ENCODE results near the gene EXOC6B. TPM values are rescaled to one million over a fixed set of nuclear protein-coding genes. Genes with fewer than 3 reads are reported as not detected.

EXOC6B gene
- total RNA-seq, 1 donor from 2014 or later, result 46.1 TPM

DNA sequence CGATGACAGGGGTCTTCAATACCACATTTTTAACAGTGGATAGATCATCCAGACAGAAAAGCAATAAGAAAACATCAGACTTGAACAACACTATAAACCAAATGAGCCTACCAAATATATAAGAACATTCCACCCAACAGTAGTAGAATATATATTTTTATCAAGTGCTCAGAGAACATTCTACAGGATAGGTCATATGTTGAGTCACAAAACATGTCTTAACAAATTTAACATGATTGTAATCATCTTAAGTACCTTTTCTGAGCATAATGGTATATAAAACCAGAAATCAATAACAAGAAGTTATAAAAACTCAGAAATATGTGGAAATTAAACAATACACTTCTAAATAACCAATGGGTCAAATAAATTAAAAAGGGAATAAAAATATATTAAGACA is 484.2 kb downstream of the EXOC6B start:
- Mint-ChIP-seq H3K36me3 (peaks cover 17% of the 10 kb centered on the region), H3K9me3 (peaks cover 7% of the 10 kb centered on the region), H3K27ac (no peak overlapping the region), H3K4me3 (no peak overlapping the region), H3K27me3 (no peaks in the 10 kb centered on the region), H3K4me1 (ENCODE audit: unreplicated experiment) (peaks cover 3% of the 10 kb centered on the region)
- TF ChIP-seq, protein P1, sequence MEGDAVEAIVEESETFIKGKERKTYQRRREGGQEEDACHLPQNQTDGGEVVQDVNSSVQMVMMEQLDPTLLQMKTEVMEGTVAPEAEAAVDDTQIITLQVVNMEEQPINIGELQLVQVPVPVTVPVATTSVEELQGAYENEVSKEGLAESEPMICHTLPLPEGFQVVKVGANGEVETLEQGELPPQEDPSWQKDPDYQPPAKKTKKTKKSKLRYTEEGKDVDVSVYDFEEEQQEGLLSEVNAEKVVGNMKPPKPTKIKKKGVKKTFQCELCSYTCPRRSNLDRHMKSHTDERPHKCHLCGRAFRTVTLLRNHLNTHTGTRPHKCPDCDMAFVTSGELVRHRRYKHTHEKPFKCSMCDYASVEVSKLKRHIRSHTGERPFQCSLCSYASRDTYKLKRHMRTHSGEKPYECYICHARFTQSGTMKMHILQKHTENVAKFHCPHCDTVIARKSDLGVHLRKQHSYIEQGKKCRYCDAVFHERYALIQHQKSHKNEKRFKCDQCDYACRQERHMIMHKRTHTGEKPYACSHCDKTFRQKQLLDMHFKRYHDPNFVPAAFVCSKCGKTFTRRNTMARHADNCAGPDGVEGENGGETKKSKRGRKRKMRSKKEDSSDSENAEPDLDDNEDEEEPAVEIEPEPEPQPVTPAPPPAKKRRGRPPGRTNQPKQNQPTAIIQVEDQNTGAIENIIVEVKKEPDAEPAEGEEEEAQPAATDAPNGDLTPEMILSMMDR (conservative IDR thresholded peaks at IDR 0.05), result no peak
- DNase-seq (ENCODE audit: extremely low spot score, unreplicated experiment), result no peak

DNA sequence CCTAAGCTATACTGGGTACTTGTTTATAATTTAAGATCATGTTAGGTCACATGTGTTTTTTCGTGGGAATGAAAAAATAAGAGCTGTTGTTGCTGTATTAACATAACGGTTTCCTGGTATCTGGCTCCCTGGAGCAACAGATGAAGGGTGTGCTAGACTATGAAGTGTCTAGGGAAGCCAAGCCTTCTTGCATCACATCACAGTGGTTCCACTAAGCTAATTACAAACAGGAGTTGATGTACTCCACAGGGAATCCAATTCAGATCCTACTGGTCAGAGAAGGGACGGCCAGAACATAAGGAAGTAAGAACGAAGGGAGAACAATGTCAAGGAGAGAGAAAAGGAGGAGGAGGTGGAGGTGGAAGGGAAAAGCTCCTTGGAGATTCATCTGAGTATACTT is 485.2 kb downstream of the EXOC6B start:
- Mint-ChIP-seq H3K36me3 (peaks cover 17% of the 10 kb centered on the region), H3K4me1 (ENCODE audit: unreplicated experiment) (peaks cover 3% of the 10 kb centered on the region), H3K4me3 (no peak overlapping the region), H3K9me3 (peaks cover 7% of the 10 kb centered on the region), H3K27me3 (no peaks in the 10 kb centered on the region), H3K27ac (no peak overlapping the region)
- TF ChIP-seq, protein P1 (conservative IDR thresholded peaks at IDR 0.05), result no peak
- no peak for DNase-seq (ENCODE audit: extremely low spot score, unreplicated experiment)

DNA sequence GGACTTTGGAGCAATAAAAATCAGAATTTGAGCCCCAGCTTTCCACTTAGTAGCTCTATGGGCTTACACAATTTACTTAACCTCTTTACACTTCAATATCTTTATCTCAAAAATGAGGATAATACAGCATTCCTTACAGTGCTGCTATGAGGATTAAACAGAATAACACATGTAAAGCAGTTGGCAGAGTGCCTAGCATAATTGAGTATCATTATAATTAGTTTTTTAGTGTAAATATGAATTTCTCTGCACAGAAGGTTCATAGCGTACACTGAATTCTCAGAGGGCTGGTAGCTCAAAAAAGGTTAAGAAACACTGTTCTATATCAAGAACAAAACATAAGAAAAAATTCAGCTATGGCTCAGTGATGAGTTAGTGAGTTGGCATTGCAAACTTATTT is 487.8 kb downstream of the EXOC6B start:
- TF ChIP-seq, protein P1 (conservative IDR thresholded peaks at IDR 0.05), result no peak
- H3K4me3 Mint-ChIP-seq, result no peak overlapping the region
- no peak for DNase-seq (ENCODE audit: extremely low spot score, unreplicated experiment)
- peaks cover 3% of the 10 kb centered on the region for H3K4me1 Mint-ChIP-seq (ENCODE audit: unreplicated experiment)
- no peaks in the 10 kb centered on the region for H3K27me3 Mint-ChIP-seq
- no peak overlapping the region for H3K27ac Mint-ChIP-seq
- no peaks in the 10 kb centered on the region for H3K9me3 Mint-ChIP-seq
- peaks cover 4% of the 10 kb centered on the region for H3K36me3 Mint-ChIP-seq

DNA sequence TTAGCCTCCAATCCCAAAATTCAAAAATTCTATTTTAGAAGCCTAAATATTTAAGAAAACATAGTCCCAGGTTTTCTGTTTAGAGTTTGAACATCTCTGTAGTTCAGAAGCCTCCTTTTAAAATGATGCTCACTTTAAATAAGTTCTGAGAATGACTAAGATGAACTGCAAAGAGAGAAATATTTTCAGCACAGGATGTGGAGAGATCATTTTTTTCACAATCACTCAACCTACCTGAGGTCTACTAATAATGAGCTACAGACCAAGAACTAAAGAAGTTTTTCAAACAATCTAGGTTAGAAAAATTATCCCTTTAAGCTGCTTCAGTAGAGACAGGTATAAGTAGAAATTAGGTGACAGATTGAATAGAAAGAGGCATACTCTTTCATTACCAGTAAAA is 493.1 kb downstream of the EXOC6B start:
- no peaks in the 10 kb centered on the region for H3K27me3 Mint-ChIP-seq
- H3K27ac Mint-ChIP-seq, result no peak overlapping the region
- no peak overlapping the region for H3K4me3 Mint-ChIP-seq
- H3K9me3 Mint-ChIP-seq, result peaks cover 4% of the 10 kb centered on the region
- H3K36me3 Mint-ChIP-seq, result peaks cover 4% of the 10 kb centered on the region
- TF ChIP-seq, protein P1 (conservative IDR thresholded peaks at IDR 0.05), result no peak
- DNase-seq (ENCODE audit: extremely low spot score, unreplicated experiment), result no peak
- peaks cover 4% of the 10 kb centered on the region for H3K4me1 Mint-ChIP-seq (ENCODE audit: unreplicated experiment)

DNA sequence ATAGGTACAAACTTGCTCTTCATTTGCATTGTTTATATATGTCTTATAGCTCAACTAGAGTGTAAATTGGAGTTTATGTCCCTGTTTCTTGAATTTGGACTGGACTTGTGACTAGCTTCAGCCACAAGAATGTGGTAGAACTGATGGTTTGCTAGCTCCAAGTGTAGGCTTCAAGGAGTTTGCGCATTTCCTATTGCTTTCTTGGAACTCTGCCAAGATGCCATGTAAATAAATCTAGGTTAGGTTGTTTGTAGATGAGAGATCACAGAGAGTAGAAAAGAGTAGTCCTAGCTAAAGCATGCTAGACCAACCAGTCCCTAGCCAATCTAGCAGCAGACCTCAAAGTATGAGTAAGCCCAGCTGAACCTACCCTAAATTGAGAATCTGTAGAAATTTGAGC is 495.2 kb downstream of the EXOC6B start:
- no peak for DNase-seq (ENCODE audit: extremely low spot score, unreplicated experiment)
- peaks cover 4% of the 10 kb centered on the region for H3K4me1 Mint-ChIP-seq (ENCODE audit: unreplicated experiment)
- TF ChIP-seq, protein P1 (conservative IDR thresholded peaks at IDR 0.05), result no peak
- H3K9me3 Mint-ChIP-seq, result peaks cover 4% of the 10 kb centered on the region
- H3K27me3 Mint-ChIP-seq, result no peaks in the 10 kb centered on the region
- peaks cover 7% of the 10 kb centered on the region for H3K36me3 Mint-ChIP-seq
- peak overlapping the region; percentile 8 for H3K27ac Mint-ChIP-seq
- no peak overlapping the region for H3K4me3 Mint-ChIP-seq

DNA sequence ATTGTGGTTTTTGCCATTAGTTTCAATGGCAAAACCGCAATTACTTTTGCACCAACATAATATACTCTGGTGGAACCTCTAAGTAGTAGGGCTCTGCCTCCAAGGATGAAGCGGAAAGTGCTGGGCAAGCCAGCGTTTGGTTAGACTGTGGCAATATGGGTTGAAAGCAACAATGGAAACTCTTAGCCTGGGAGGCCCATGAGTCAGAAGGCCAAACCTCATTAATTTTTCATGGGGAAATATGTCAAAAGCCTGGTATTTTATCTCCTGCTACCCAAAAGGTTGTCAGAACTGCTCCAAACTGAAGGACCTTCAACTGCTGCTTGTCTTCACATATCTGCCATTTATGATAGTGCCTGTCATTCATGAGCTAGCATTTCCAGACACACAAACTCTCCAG is 499.1 kb downstream of the EXOC6B start:
- Mint-ChIP-seq H3K36me3 (peaks cover 13% of the 10 kb centered on the region), H3K27me3 (no peaks in the 10 kb centered on the region), H3K4me1 (ENCODE audit: unreplicated experiment) (peaks cover 4% of the 10 kb centered on the region), H3K27ac (no peak overlapping the region), H3K9me3 (peaks cover 4% of the 10 kb centered on the region), H3K4me3 (no peak overlapping the region)
- TF ChIP-seq, protein P1 (conservative IDR thresholded peaks at IDR 0.05), result no peak
- DNase-seq (ENCODE audit: extremely low spot score, unreplicated experiment), result no peak
